ENCODE data around the gene TBC1D9B. TPM values are rescaled to one million over a fixed set of nuclear protein-coding genes. Genes with fewer than 3 reads are reported as not detected.
A peak's percentile ranks its signal among the peaks of the same experiment; 100 is the strongest.

The TBC1D9B gene
- total and polyA plus RNA-seq, 9 of the 15 experiments (the other 6 are each of a cell fraction or from before 2014, with no cell fraction given) = 2.9 to 59.1 (median 33.5) TPM

GRCh38 chr5:179821298-179822058 is 86.2 kb downstream of the TBC1D9B start (continued):
- TF ChIP-seq VEZF1 (CRISPR knock-in tag; IDR thresholded peaks at IDR 0.05) = peak; percentile 70
- TF ChIP-seq CREM (IDR thresholded peaks at IDR 0.05; ENCODE audit: low read depth) = peak; percentile 72; the same call in 1 of the 2 replicates
- peak; percentile 46; the same call in 1 of the 2 replicates for TF ChIP-seq POLR2H (tag; IDR thresholded peaks at IDR 0.05; ENCODE audit: low read depth)
- TF ChIP-seq U2AF1 (optimal IDR thresholded peaks at IDR 0.05; ENCODE audit: low read depth, low read length) = peak; percentile 69
- peak; percentile 55 for TF ChIP-seq POLR2B (IDR thresholded peaks at IDR 0.05; ENCODE audit: low read depth, partially characterized antibody)
- peak; percentile 4 to 69; a peak in 2 of 4 replicates for TF ChIP-seq MLLT1 (IDR thresholded peaks at IDR 0.05)
- peak; percentile 71 for TF ChIP-seq ZNF384 (IDR thresholded peaks at IDR 0.05; ENCODE audit: low read depth, low read length)
- no peak for TF ChIP-seq SMARCC2 (IDR thresholded peaks at IDR 0.05; ENCODE audit: low read depth)
- peak; percentile 38 for TF ChIP-seq POLR2A (conservative IDR thresholded peaks at IDR 0.05)
- TF ChIP-seq KLF1 (tag; IDR thresholded peaks at IDR 0.05) = no peak
- TF ChIP-seq ZNF740 (CRISPR knock-in tag; IDR thresholded peaks at IDR 0.05) = peak; percentile 67
- TF ChIP-seq ZNF740 (tag; IDR thresholded peaks at IDR 0.05) = no peak
- peak; percentile 54; the same call in 1 of the 2 replicates for TF ChIP-seq ZNF764 (CRISPR knock-in tag; IDR thresholded peaks at IDR 0.05; ENCODE audit: low read depth)
- TF ChIP-seq CREB1 (IDR thresholded peaks at IDR 0.05) = no peak; the same call in 1 of the 2 replicates
- TF ChIP-seq CREB1 (CRISPR knock-in tag; IDR thresholded peaks at IDR 0.05) = peak; percentile 69
- TF ChIP-seq PREB (CRISPR knock-in tag; IDR thresholded peaks at IDR 0.05) = peak; percentile 85; the same call in 1 of the 2 replicates
- peak; percentile 67 for TF ChIP-seq GABPB1 (CRISPR knock-in tag; IDR thresholded peaks at IDR 0.05)
- TF ChIP-seq CXXC5 (CRISPR knock-in tag; IDR thresholded peaks at IDR 0.05) = peak; percentile 5; the same call in 1 of the 2 replicates
- TF ChIP-seq MLX (CRISPR knock-in tag; conservative IDR thresholded peaks at IDR 0.05) = no peak; a peak in 1 of 4 replicates
- no peak for TF ChIP-seq ZFP1 (CRISPR knock-in tag; IDR thresholded peaks at IDR 0.05)
- TF ChIP-seq GTF2A2 (tag; IDR thresholded peaks at IDR 0.05) = 0 out of 2 replicates have a peak, but pooled peaks have one; percentile 11
- peak; percentile 59 for TF ChIP-seq CBFA2T3 (IDR thresholded peaks at IDR 0.05)
- TF ChIP-seq TARDBP (IDR thresholded peaks at IDR 0.05) = no peak

Measured in K562 (cell line).